Activated B cell treated with CpG ODN at 0.5 μM for 24 hours (primary cell): ENCODE data around the gene TGM6. TPM values are rescaled to one million over a fixed set of nuclear protein-coding genes. Genes with fewer than 3 reads are reported as not detected.

Experiments used
- ATAC-seq: fragments of 200-7000 bp; cut with Tn5 transposase; one replicate; pipeline ENCODE4 v1.10.0; 2021; ENCODE audit warnings: low read depth, mild to moderate bottlenecking, moderate library complexity
- CTCF ChIA-PET: fragments of 350-600 bp; sonication (Branson Sonifier 250); formaldehyde crosslinking; loops from one replicate; lab custom pipeline; 2021; ENCODE audit warnings: antibody characterized with exemption; lab: Charles Lee
- POLR2A ChIA-PET: fragments of 350-600 bp; sonication (Branson Sonifier 250); formaldehyde crosslinking; loops from one replicate; lab custom pipeline; 2021; ENCODE audit warnings: antibody characterized with exemption; lab: Charles Lee
- DNase-seq: peaks from one replicate; pipeline ENCODE4 v3.0.0; 2022
- H3K27ac Mint-ChIP-seq: one replicate; pipeline ENCODE4 v1.8.0; 2020; ENCODE audit warnings: mixed read lengths
- H3K27me3 Mint-ChIP-seq: one replicate; pipeline ENCODE4 v1.8.0; 2021; ENCODE audit warnings: mixed read lengths
- H3K36me3 Mint-ChIP-seq: one replicate; pipeline ENCODE4 v1.8.0; 2021; ENCODE audit warnings: low read depth, mixed read lengths
- H3K4me1 Mint-ChIP-seq: one replicate; pipeline ENCODE4 v1.8.0; 2021; ENCODE audit warnings: mixed read lengths
- H3K4me3 Mint-ChIP-seq: one replicate; pipeline ENCODE4 v1.8.0; 2020; ENCODE audit warnings: mild to moderate bottlenecking, mixed read lengths
- H3K9me3 Mint-ChIP-seq: one replicate; pipeline ENCODE4 v1.8.0; 2020; ENCODE audit warnings: mixed read lengths
- CTCF ChIP-seq: fragments of 200-600 bp; IDR thresholded peaks from one replicate; pipeline ENCODE4 v1.8.0; 2022; ENCODE audit warnings: antibody characterized with exemption, mild to moderate bottlenecking
- intact Hi-C: fragments of 100-400 bp; cut with micrococcal nuclease; formaldehyde crosslinking; loops from one replicate; pipeline ENCODE4 v1.15.1; 2024
- total RNA-seq: library from RNA; stranded (reverse); gene quantifications from 2 replicates; pipeline ENCODE4 v1.2.3, GENCODE V29; 2022

TGM6 gene
- total RNA-seq, 1 donor from 2014 or later, result not detected

GRCh38 chr20:2465100-2465499 lies 84.4 kb downstream of the TGM6 start:
- no peak for ATAC-seq
- CTCF ChIA-PET, result interaction anchor here (0.6 to 1.2 kb wide), 2 partner anchors 57 to 258 kb away, joined by 3 to 4 read pairs; no protein-coding TSS in a partner anchor
- H3K27me3 Mint-ChIP-seq, result no peaks in the 10 kb centered on the region
- H3K4me1 Mint-ChIP-seq, result peaks cover 40% of the 10 kb centered on the region
- H3K27ac Mint-ChIP-seq, result peak overlapping the region; percentile 46
- H3K4me3 Mint-ChIP-seq, result no peak overlapping the region
- no peak for TF ChIP-seq CTCF
- POLR2A ChIA-PET, result interaction anchor here (0.6 kb wide), 1 partner anchor 968 kb away, joined by 3 read pairs; no protein-coding TSS in a partner anchor
- H3K36me3 Mint-ChIP-seq, result peaks cover 92% of the 10 kb centered on the region
- intact Hi-C loops, result no loop called here
- DNase-seq, result no peak
- no peaks in the 10 kb centered on the region for H3K9me3 Mint-ChIP-seq

GRCh38 chr20:2467412-2467811 lies 86.7 kb downstream of the TGM6 start:
- peaks cover 50% of the 10 kb centered on the region for H3K4me1 Mint-ChIP-seq
- intact Hi-C loops, result no loop called here
- ATAC-seq (no peak), DNase-seq (no peak)
- no peak for TF ChIP-seq CTCF
- H3K9me3 Mint-ChIP-seq, result no peaks in the 10 kb centered on the region
- no peak overlapping the region for H3K4me3 Mint-ChIP-seq
- no peak overlapping the region for H3K27ac Mint-ChIP-seq
- peaks cover 77% of the 10 kb centered on the region for H3K36me3 Mint-ChIP-seq
- no peaks in the 10 kb centered on the region for H3K27me3 Mint-ChIP-seq
- ChIA-PET POLR2A (no interaction called here), CTCF (interaction anchor here (0.9 to 2.5 kb wide), 3 partner anchors 11 to 260 kb away, joined by 3 to 8 read pairs (median 4); no protein-coding TSS in a partner anchor)

GRCh38 chr20:2468581-2469407 lies 88.1 kb downstream of the TGM6 start:
- peak overlapping the region; percentile 67 for H3K4me3 Mint-ChIP-seq
- ChIA-PET CTCF (interaction anchor here (1.3 to 2.5 kb wide), 4 partner anchors 13 to 261 kb away, joined by 3 to 8 read pairs (median 8); no protein-coding TSS in a partner anchor), POLR2A (interaction anchor here (0.6 to 3.0 kb wide), 4 partner anchors 9 to 183 kb away, joined by 4 to 32 read pairs (median 24); partner anchors contain the start of genes NOP56 and ZNF343)
- H3K36me3 Mint-ChIP-seq, result peaks cover 63% of the 10 kb centered on the region
- no peaks in the 10 kb centered on the region for H3K27me3 Mint-ChIP-seq
- H3K27ac Mint-ChIP-seq, result peak overlapping the region; percentile 97
- TF ChIP-seq CTCF, result no peak
- ATAC-seq (no peak), DNase-seq (no peak)
- intact Hi-C loops, result no loop called here
- H3K4me1 Mint-ChIP-seq, result peaks cover 54% of the 10 kb centered on the region
- no peaks in the 10 kb centered on the region for H3K9me3 Mint-ChIP-seq

GRCh38 chr20:2469991-2470422 lies 89.3 kb downstream of the TGM6 start:
- Mint-ChIP-seq H3K27me3 (no peaks in the 10 kb centered on the region), H3K4me3 (peak overlapping the region; percentile 99), H3K4me1 (peaks cover 56% of the 10 kb centered on the region), H3K36me3 (peaks cover 52% of the 10 kb centered on the region), H3K9me3 (no peaks in the 10 kb centered on the region), H3K27ac (peak overlapping the region; percentile 97)
- DNase-seq (no peak), ATAC-seq (peak; percentile 46)
- intact Hi-C loops, result loop anchor here (1.0 to 10.0 kb wide), 10 partner anchors 38 to 1145 kb away; partner anchors contain the start of genes NOP56, NSFL1C, PCED1A and PTPRA
- ChIA-PET CTCF (interaction anchor here (1.1 to 2.5 kb wide), 6 partner anchors 14 to 693 kb away, joined by 4 to 8 read pairs (median 7); no protein-coding TSS in a partner anchor), POLR2A (interaction anchor here (0.6 to 3.0 kb wide), 13 partner anchors 7 to 693 kb away, joined by 3 to 32 read pairs (median 7); partner anchors contain the start of genes NOP56 and ZNF343)
- TF ChIP-seq CTCF, result no peak
